ENCODE data around the gene SLC9A1.

The SLC9A1 gene

GRCh38 chr1:27101696-27102095 is 53.2 kb downstream of the SLC9A1 start:
- no peak for DNase-seq

GRCh38 chr1:27101054-27101491 is 53.9 kb downstream of the SLC9A1 start:
- no peak for DNase-seq

- DNase-seq = no peak
These were observed 54.4 kb downstream of the SLC9A1 start for GRCh38 chr1:27100335-27101053.

- peak; percentile 64 for DNase-seq
These were observed 55.2 kb downstream of the SLC9A1 start for GRCh38 chr1:27099587-27100334.

- DNase-seq = peak; percentile 64
These were observed 55.8 kb downstream of the SLC9A1 start for GRCh38 chr1:27099135-27099586.

GRCh38 chr1:27098431-27099134 is 56.3 kb downstream of the SLC9A1 start:
- DNase-seq = peak; percentile 8

GRCh38 chr1:27097484-27097917 is 57.4 kb downstream of the SLC9A1 start:
- DNase-seq = peak; percentile 76

GRCh38 chr1:27095576-27095975 is 59.3 kb downstream of the SLC9A1 start:
- DNase-seq = no peak

GRCh38 chr1:27092888-27093287 is 62.0 kb downstream of the SLC9A1 start:
- DNase-seq = no peak

GRCh38 chr1:27090911-27091310 is 64.0 kb downstream of the SLC9A1 start:
- no peak for DNase-seq

- no peak for DNase-seq
These were observed 67.3 kb downstream of the SLC9A1 start for GRCh38 chr1:27087371-27088220.

- no peak for DNase-seq
These were observed 68.3 kb downstream of the SLC9A1 start for GRCh38 chr1:27086628-27087027.

GRCh38 chr1:27086026-27086425 is 68.9 kb downstream of the SLC9A1 start:
- DNase-seq = no peak

- no peak for DNase-seq
These were observed 70.8 kb downstream of the SLC9A1 start for GRCh38 chr1:27084107-27084506.

- DNase-seq = no peak
These were observed 77.0 kb downstream of the SLC9A1 start for GRCh38 chr1:27077968-27078367.

GRCh38 chr1:27076803-27077202 is 78.1 kb downstream of the SLC9A1 start:
- DNase-seq = no peak

- no peak for DNase-seq
These were observed 80.6 kb downstream of the SLC9A1 start for GRCh38 chr1:27074175-27074780.

- DNase-seq = no peak
These were observed 83.9 kb downstream of the SLC9A1 start for GRCh38 chr1:27071049-27071416.

GRCh38 chr1:27070390-27071048 is 84.4 kb downstream of the SLC9A1 start:
- DNase-seq = peak; percentile 13

- DNase-seq = no peak
These were observed 86.0 kb downstream of the SLC9A1 start for GRCh38 chr1:27068922-27069321.

GRCh38 chr1:27065999-27066630 is 88.8 kb downstream of the SLC9A1 start:
- DNase-seq = no peak

All from NCI-H345 (cell line).